ELF-1 (cell line): Measurements from ENCODE around the gene RTCB.

Experiments
- DNase-seq: peaks from one replicate; pipeline ENCODE4 v3.0.0-alpha.2; 2016; ENCODE audit warnings: low read depth, low spot score

Gene RTCB

DNA sequence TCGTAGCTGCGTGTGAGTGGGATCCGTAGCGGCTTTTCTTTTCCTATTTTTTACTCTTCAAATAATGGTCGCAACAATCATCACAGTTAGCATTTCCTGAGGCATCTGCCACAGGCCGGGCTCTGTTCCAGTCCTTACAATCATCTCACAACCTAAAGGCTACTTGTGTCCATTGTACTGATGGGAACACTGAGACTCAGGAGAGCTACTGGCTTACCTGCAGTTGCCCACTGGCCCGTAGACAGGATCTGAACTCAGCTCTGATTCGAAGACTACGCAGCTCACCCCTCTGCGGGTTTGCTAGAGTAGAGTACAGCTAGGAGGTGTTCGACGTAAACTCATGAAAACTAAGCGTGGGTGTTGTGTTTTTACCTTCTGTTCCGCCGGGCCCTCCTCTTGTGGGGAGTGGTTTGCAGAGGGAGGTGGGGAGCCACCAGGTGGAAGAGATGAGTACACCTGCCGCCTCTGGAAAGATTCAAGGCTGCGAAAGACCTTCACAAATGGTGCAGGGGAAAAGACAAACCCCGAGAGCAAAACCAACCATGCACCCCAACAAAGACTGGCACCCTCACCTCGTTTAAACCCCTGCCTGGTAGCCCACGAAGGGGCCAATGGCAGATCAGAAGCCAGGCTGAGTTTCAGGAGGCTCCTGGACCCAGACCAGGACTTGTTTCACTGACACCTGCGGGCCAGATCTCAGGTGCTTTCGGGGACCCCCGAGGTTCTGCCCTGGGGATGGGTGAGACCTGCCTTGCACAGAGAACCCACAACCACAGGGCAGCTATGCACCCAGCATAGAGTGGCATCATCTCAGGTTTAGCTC is 72.6 kb downstream of the RTCB start:
- no peak for DNase-seq

DNA sequence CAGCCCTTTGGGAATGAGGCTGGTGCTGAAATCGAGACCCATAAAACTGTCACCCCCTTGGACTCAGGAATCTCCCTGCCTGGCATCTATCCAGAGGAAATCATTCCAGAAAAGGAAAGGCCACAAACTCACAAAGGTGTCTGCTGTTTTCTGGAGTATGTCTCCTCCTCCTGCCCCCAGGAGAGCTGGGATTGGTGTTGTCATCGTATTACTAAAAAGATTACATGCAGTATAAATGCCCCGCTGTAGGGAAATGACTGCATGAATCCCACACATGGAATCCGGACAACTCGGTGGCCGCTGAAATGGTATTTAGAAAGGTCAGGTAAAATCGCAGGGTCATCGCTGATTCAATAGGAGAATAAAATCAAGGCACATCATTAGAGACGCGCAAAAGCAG is 73.3 kb downstream of the RTCB start:
- DNase-seq = no peak
